GM21447 (cell line): ENCODE results near the gene TNRC18.

Experiments
- ATAC-seq: cut with Tn5 transposase; IDR thresholded peaks from one replicate; pipeline ENCODE4 v1.9.1; 2021; ENCODE audit not compliant: unreplicated experiment

Gene TNRC18

DNA sequence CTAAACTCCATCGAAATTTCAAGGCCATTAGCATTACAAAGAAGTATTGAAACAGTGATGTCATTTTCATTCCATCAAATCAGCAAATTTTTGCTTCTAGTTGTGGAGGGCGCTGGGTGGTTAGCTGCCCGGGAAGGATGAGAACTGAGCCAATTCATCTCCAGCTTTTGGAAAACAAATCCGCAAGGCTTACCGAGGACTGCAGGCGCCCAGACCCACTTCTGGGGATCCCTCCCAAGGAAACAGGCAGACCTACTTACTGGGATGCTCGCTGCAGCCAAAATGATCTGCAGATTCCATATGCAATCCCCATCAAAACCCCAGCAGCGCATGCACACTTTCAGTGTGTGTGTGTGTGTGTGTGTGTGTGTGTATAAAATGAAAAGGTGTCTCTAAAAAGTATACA, 19.2 kb downstream of the TNRC18 start:
- ATAC-seq, result no peak

DNA sequence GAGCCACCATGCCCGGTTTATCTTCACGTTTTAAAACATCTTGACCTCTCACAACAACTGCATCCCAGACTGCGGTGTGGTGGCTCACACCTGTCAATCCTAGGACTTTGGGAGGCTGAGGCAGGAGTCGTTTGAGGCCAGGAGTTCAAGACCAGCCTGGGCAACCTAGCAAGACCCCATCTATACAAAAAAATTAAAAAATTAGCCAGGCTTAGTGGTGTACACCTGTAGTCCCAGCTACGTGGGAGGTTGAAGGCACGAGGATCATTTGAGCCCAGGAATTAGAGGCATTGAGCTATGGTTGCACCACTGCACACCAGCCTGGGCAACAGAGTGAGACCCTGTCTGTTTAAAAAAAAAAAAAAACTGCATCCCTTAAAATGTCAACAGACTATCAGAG, 20.2 kb downstream of the TNRC18 start:
- no peak for ATAC-seq

DNA sequence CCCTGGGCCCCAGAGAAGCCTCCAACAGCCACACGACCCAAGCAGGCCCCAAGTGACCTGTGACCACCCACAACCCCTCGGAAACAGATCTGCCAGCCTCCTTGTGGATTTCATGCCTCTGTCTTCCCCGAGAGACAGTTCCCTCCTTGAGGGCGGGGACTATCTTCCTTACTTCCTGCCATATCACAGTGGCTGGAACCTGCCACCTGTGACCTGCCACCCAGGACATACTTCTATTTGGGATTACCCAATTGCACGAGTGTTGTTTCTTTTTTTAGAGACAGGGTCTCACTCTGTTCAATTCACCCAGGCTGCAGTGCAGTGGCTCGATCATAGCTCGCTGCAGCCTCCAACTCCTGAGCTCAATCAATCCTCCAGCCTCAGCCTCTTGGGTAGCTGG, 25.9 kb downstream of the TNRC18 start:
- ATAC-seq, result peak; percentile 14

DNA sequence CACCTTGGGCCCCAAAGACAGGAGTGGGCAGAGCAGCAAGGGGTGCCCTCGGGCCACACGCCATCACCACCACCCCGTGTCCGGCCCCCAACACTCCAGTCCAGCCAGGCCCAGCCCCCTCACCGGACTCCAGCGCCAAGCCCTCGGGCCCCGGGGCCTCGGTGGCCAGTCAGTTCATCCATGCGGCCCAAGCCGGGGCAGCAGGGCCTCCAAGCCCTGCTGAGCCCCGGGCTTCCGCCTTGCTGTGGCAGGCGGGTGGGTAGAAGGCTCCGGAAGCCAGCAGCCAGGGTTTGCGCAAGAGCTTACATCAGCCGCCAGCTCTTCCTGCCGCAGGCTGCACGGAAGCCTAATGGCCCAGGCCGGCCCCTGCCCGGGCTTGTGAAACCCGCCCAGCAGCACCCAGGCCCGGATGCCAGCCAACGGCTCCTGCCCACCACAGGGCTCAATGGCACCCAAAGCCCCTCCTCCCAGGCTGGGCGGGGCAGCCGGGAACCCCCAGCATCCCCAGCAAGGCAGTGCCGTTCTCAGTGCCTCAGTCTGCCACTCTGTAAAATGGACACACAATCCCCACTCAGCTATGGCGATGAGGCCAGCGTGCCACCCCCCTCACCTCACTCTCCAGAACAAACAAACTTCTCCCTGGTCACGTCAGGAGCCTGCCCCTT, 26.5 kb downstream of the TNRC18 start:
- peak; percentile 85 for ATAC-seq

DNA sequence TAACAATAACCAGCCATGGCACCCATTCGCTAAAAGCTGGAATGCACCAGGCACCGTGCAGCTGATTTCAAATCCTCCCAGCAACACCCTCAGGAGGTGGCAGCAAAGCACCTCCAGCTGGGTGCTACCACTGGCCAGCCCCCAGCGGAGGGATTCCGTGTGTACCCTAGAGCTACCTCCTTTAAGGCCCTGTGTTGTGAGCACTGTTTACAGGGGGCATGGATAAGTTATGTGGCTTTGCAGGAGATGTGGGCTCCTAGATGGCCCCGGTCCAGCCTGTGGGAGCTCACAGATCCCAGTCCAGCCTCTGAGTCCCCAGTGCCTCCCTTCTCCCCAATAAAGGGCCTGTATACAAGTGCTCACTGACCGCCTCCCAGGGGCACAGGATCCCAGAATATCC, 27.1 kb downstream of the TNRC18 start:
- ATAC-seq, result peak; percentile 50

DNA sequence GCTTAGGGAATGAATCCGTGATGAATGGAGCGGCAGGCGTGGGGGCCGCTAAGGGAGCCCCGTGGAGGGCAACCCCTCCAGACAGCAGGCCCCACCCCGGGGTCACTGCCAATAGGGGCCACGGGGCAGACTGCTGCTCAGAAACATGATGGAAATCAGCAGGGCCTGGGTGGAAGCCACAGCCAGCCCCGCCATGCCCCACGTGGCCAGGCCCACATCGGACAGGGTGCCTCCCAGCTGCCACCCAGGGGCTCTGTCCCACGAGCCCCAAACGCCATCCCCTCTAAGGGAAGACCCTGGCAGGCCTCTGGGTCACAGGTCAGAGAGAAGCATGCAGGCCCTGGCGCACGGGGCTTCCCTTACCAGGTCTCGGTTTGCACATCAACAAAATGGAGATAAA, 28.4 kb downstream of the TNRC18 start:
- no peak for ATAC-seq

DNA sequence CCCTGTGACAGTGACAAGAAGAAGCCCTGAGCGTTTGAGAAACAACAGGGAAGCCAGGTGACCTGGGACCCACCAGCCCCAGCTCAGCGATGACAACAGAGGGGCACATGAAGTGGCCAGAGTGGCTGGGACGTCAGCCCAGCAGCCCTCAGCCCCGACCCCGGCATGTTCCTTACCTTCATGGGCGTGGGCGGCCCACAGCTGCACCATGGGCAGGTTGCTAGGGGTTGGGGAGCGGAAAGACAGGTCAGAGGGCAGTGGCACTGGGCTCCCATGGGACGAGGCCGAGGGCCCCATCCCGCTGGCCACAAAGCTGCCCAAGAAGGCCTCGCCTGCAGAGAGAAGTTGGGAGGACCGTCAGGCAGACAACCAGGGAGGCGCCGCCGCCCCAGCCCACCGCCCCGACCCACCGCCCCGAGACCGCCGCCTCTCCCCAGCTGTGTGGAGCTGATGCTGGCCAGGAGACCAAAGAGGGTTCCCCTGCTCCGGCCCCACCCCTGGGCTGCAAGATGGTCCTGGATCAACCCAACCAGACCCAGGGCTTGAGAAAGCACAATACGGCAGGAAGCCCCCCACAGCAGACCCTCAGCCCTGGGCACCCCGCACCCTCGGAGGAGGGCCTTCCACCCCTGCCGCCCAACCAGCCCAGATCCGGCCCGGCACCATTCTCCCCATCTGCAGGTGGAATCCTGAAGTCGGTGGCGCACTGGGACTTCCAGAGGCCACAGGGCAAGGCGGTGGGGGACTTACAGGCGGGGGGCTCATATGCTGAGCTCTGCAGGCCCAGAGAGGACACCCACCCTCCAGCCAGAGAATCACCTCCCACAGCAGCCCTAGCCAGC, 29.1 kb downstream of the TNRC18 start:
- ATAC-seq, result no peak

DNA sequence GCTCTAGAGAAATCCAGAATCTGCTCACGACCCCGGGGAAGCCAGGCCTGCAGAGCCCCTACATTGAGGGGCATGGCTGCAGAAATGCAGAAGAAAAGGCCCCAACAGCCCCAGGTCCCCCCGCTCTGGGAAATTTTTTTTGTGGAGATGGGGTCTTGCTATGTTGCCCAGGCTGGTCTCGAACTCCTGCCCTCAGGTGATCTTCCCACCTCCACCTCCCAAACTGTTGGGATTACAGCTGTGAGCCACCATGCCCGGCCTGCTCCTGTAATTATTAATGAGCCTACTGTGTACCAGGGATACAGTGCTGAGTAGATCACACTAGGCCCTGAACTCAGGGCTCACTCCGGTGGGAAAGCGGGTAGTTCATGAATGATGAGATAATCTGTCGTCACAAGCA, 29.9 kb downstream of the TNRC18 start:
- ATAC-seq, result no peak

DNA sequence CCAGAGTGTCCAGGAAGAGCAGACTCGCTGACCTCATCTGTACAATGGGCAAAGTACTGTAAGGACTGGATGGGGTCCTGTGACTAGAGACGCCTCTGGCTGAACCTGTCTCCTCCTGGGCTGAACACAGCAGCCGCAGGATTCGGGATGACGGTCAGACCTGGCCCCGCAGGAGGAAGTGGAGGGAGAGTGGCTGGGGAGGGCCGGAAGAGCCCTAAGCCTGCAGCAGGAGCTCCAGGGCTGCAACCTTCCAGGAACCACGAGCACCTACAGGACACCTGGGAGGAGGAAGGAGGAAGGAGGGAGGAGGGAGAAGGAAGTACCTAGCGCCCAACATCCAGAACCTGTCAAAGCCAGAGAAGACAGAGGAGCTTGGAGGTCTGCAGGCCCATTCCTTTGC, 30.3 kb downstream of the TNRC18 start:
- ATAC-seq, result no peak

DNA sequence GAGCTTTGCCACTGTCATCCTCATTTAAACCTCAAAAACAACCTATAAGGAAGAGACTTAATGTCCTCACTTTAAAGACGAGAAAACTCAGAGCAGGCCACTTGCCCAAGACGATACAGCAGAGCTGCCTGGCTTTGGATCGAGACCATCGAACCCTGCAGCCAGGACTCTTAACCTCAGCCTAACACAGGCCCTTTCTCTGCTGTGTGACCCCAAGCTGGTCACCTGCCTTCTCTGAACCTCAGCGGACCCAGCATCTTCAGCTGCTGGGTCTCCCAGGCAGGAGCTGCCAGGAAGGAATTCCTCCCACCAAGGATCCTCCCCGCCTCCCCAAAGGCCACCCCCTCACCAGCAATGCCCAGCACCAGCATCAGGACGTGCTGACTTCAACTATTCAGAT, 32.7 kb downstream of the TNRC18 start:
- no peak for ATAC-seq

DNA sequence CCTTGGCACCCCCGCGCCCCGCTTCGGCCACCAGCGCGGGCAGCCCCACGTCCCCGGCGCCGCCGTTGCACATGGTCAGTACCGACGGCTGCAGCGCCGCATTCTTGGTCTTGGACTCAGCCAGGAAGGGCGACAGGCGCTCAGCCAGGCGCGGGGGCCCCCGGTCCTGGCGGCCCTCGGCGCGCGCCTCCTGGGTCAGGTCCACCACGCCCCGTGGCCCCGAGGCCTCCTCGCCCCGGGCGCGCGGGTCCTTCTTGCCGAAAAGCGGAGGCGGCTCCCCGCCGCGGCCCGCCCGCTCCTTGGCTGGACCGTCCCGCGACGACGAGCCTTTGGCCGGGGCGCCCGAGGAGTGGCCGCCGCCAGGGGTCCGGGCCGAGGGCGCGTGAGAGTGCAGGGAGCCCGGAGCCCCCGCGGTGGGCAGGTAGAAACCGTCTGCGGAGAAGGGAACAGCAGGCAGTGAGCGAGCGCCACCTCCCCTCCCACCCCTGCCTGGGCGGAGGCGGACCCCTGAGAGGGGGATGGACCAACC, 34.7 kb downstream of the TNRC18 start:
- no peak for ATAC-seq

DNA sequence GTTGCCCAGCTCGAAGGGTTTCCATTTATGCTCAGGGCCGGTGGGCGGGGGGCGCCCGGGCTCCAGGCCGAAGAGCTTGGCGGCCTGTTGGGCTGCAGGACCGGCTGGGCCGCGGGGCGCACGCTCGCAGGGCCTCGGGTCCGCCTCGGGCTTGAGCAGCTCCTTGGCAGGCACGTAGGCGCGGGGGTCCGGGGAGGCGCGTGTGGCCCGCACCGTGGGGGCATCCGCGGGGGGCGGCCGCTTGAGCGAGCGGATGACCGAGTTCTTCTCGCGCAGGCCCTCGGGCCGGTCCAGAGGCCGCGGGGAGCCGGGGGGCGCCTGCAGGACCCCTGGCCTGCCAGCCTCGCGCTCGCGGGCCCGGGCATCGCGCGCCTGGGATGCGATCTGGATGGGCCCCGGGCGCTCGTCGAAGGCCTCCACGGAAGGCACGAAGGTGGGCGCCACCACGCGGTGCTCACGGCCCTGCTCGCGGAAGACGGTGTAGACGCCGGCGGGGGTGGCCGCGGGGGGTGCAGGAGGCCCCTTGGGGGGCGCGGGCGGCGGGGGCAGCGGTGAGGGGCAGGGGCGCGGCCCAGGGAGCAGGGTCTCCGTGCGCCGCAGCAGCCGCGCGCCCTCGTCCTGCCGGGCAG, 35.2 kb downstream of the TNRC18 start:
- ATAC-seq, result no peak

DNA sequence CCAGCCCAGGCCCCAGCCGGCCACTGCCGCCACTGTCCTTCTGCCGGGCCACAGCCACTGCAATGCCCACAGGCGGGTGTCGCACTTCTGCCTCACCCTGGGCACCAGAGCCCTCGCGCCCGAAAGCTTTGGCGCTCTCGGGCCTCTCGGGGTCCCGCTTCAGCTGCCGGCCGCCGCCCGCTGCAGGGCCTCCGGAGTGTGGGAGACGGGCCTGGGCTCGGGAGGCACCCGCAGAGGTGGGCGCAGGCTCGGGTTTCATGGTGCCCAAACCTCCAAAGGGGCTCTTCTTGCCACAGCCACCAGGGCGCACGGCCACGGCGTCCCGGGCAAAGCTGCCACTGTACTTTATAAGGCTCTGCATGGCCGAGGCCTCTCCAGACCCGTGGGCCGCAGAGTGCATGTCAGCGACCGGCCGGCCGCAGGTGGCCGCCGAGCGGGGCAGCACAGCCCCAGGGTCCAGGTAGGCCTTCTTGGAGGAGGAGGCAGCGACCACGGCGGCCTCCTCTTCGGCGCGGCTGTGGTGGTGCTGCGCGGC, 35.9 kb downstream of the TNRC18 start:
- no peak for ATAC-seq

DNA sequence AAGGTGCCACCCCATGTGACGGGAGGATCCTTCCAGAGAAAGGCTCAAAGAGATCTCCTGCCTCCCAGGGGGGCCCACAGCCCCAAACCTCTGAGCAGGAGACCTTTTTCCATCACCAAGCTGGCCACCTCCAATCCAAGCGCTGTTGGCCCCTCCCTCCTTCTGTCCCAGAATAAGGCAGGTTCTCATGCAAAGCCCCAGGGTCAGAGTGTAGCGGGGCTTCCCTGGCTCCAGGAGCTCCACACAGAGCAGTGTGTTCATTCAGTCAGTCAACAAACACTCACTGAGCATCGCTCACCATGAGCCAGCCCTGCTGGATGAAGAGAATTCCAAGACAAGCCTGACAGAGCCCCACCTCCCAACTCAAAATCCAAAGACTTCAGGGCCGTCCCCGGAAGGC, 39.0 kb downstream of the TNRC18 start:
- no peak for ATAC-seq

DNA sequence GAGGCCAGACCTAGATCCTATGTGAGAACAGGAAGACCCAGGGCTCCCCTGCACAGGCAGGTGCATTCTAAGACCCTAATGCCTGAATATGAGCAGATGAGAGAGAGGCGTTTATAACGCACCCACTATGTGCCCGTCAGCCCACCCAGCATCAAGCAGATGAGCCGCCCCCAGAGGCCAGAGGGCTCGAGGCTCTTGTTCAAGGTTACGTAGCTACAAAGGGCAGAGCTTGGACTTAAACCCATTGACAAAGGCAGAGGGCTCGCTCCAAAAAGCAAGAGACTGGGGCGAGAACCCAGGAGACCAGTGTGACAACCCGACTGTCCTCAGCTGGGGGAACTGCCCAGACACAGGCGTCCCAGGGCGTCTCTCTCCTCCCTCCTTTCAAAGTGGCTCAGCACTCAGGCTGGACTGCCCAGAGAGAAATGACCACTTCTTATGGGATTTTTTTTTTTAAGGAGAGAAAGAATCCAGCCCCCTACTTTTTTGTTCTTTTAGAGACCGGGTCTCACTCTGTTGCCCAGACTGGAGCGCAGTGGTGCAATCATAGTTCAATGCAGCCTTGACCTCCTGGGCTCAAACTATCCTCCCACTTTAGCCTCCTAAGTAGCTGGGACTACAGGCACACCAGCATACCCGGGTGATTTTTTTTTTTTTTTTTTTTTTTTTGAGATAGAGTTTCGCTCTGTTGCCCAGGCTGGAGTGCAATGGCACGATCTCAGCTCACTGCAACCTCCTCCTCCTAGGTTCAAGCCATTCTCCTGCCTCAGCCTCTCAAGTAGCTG, 40.1 kb downstream of the TNRC18 start:
- ATAC-seq, result no peak

DNA sequence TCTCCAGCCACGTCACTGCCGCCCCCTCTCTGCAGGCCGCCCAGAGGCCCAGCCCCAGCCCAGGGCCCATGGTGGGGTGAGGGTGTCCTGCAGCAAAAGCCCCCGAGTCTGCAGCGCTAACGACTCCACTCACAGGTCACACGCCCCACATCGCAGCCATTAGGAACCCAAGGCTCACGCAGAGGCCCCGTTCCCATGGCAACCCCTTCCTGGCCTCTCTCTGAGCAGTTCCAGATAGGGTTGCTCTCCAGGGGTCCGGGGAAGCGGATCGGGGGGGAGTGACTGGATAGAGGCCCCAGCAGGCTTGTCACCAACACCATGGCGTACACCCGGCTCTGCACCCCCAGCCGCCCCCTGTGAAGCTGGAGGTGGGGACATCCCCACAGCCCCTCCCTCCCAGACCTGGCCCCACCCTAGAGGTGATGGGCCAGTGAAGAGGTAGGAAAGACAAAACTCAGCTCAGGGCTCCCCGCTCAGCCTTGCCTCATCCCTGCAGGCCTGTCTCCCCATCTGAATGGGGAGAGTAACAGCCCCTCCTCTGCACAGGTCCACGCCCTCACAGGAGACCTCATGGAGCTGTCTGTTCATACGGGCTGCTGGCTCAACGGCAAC, 41.2 kb downstream of the TNRC18 start:
- ATAC-seq, result no peak

DNA sequence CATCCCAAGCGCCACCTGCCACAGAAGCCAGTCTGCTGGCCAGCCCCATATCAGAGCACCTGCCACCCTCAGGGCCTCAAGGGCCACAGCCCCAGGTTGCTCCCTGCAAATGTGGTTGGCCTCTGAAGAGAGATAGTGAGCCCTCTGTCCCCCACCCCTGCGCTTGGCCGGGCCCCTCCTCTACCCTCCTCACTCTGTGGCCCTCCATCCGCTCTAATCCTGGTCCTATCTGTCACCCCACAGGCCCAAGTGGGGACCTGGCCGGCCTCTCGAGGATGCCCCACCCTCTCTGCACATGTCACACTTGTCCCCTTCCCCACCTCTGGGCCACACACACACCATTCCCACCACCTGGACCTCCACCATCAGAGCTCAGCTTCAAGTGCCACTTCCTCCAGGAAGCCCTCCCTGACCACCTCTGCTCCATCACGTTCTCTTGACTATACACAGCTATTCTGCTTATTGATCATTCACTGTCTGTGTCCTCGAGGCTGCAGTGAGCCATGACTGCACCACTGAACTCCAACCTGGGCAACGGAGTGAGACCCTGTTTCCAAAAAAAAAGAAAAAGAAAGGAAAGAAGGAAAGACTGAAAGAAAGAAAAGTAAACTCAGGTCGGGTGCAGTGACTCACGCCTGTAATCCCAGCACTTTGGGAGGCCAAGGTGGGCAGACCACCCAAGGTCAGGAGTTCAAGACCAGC, 42.4 kb downstream of the TNRC18 start:
- no peak for ATAC-seq

DNA sequence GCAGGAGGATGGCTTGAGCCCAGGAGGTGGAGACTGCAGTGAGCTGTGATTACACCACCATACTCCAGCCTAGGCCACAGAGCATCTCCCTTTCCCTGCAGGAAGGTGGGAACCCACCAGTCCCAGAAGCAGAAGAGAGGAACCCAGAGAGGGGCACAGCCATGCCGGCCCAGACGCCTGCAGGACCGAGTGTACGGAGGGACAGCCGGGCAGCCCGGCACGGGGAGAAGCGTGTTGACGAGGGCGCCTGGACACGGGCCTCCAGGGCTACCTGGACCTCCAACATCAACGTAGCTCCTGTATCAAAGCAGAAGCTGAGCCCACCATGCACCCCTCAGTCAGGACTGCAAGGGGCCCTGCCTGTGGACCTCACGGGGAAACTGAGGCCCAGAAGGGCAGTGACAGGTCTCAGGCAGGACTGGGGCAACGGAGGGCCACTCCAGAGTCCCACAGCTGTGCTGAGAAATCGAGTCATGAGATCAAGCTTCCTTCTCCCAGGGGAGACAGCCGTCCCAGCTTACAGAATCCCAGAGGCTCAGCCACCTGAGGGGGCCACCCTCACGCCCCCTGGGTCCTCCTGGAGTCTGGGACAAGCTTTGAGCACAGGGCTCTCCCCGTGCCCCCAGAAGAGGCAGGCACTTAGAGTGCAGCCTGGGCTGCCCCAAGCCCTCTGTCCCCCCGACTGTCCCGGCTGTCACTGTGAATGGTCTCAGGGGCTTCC, 43.1 kb downstream of the TNRC18 start:
- ATAC-seq, result no peak

DNA sequence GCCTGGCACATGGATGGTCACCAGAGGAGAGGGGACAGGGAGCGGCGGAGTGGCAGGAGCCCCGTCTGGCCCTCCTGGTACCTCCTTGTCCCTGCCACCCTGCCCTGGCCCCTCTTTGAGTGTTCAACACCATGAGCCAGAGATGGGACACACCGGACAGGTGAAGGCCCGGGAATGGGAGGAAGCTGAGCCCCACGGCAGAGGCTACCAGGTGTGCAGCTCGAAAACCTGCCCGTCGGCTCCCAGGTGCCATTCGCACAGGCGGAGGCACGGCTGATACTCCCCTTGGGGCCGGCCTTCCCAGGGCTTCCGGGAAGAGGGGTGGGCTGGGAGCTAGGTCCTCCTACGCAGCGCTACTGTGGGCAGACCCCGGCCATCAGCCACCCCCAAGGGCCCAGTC, 44.1 kb downstream of the TNRC18 start:
- ATAC-seq, result no peak
